ENCODE data around the gene FAM210B. TPM values are rescaled to one million over a fixed set of nuclear protein-coding genes. Genes with fewer than 3 reads are reported as not detected.

FAM210B gene
- total and polyA plus RNA-seq, 2 of the 13 experiments (the other 11 are each of a cell fraction or from before 2014, with no cell fraction given): 75.9 to 107 TPM

GRCh38 chr20:56360133-56360907 is 1.5 kb downstream of the FAM210B start (continued):
- TF ChIP-seq GPN1 (CRISPR knock-in tag; IDR thresholded peaks at IDR 0.05; ENCODE audit: borderline replicate concordance) (0 out of 2 replicates have a peak, but pooled peaks have one; percentile 39), MTF2 (CRISPR knock-in tag; IDR thresholded peaks at IDR 0.05; ENCODE audit: borderline replicate concordance) (peak; percentile 68; the same call in 1 of the 2 replicates), ZNF605 (CRISPR knock-in tag; IDR thresholded peaks at IDR 0.05) (0 out of 2 replicates have a peak, but pooled peaks have one; percentile 23), ZNF776 (CRISPR knock-in tag; IDR thresholded peaks at IDR 0.05) (no peak; the same call in 1 of the 2 replicates), ZBTB2 (CRISPR knock-in tag; IDR thresholded peaks at IDR 0.05; ENCODE audit: low read depth) (no peak), ZNF333 (CRISPR knock-in tag; IDR thresholded peaks at IDR 0.05; ENCODE audit: borderline replicate concordance) (no peak), ARID3A (IDR thresholded peaks at IDR 0.05; ENCODE audit: low read depth, low read length) (peak; percentile 54; the same call in 1 of the 2 replicates), PRDM15 (CRISPR knock-in tag; IDR thresholded peaks at IDR 0.05) (0 out of 2 replicates have a peak, but pooled peaks have one; percentile 56), KAT7 (CRISPR knock-in tag; IDR thresholded peaks at IDR 0.05; ENCODE audit: borderline replicate concordance) (0 out of 2 replicates have a peak, but pooled peaks have one; percentile 46), BRCA1 (CRISPR knock-in tag; IDR thresholded peaks at IDR 0.05) (peak; percentile 71), ZNF563 (CRISPR knock-in tag; IDR thresholded peaks at IDR 0.05) (peak; percentile 77), PAWR (CRISPR knock-in tag; IDR thresholded peaks at IDR 0.05; ENCODE audit: borderline replicate concordance) (no peak; the same call in 1 of the 2 replicates), ZNF3 (CRISPR knock-in tag; IDR thresholded peaks at IDR 0.05) (peak; percentile 76; the same call in 1 of the 2 replicates), ZNF772 (CRISPR knock-in tag; IDR thresholded peaks at IDR 0.05) (peak; percentile 81; the same call in 1 of the 2 replicates), ASH2L (IDR thresholded peaks at IDR 0.05; ENCODE audit: insufficient read length, low read depth, low read length) (peak; percentile 72), CBX5 (CRISPR knock-in tag; IDR thresholded peaks at IDR 0.05; ENCODE audit: borderline replicate concordance) (peak; percentile 73; the same call in 1 of the 2 replicates), ZNF383 (CRISPR knock-in tag; IDR thresholded peaks at IDR 0.05; ENCODE audit: borderline replicate concordance) (0 out of 2 replicates have a peak, but pooled peaks have one; percentile 53), MAZ (IDR thresholded peaks at IDR 0.05; ENCODE audit: borderline replicate concordance, low read depth, low read length) (0 out of 2 replicates have a peak, but pooled peaks have one; percentile 11), MAZ (CRISPR knock-in tag; IDR thresholded peaks at IDR 0.05; ENCODE audit: low read depth) (no peak; the same call in none of the 2 replicates), ZNF343 (CRISPR knock-in tag; IDR thresholded peaks at IDR 0.05) (0 out of 2 replicates have a peak, but pooled peaks have one; percentile 31), ZMAT3 (CRISPR knock-in tag; conservative IDR thresholded peaks at IDR 0.05) (peak; percentile 18; the same call in 1 of the 2 replicates)
